ENCODE results near the gene ARMH3. TPM values are rescaled to one million over a fixed set of nuclear protein-coding genes. Genes with fewer than 3 reads are reported as not detected.

Gene ARMH3
- total and polyA plus RNA-seq, 8 donors, result 7.5 to 15.8 (median 10.7) TPM

GRCh38 chr10:102069071-102069470 lies 13.1 kb upstream of the ARMH3 start:
- no peak for TF ChIP-seq CTCF (IDR thresholded peaks at IDR 0.05)
- Histone ChIP-seq H3K4me3 (no peak overlapping the region), H3K9me3 (no peaks in the 10 kb centered on the region), H3K4me1 (peaks cover 7 to 18% (median 9%) of the 10 kb centered on the region in 3 donors), H3K27ac (no peak overlapping the region), H3K27me3 (no peaks in the 10 kb centered on the region), H3K36me3 (no peaks in the 10 kb centered on the region)
- ATAC-seq (no peak), DNase-seq (no peak), FAIRE-seq (no peak)
- intact Hi-C loops (cut with DNase I), result no loop called here

GRCh38 chr10:102068216-102068615 lies 12.2 kb upstream of the ARMH3 start:
- 30 to 40% methylated on average over 1 of the region's 1 CpG for WGBS, 2 donors
- intact Hi-C loops (cut with DNase I), result no loop called here
- peaks cover 7 to 18% (median 9%) of the 10 kb centered on the region in 3 donors for H3K4me1 ChIP-seq

GRCh38 chr10:102067091-102067916 lies 11.3 kb upstream of the ARMH3 start:
- intact Hi-C loops (cut with DNase I), result no loop called here
- no peak overlapping the region for H3K27ac ChIP-seq
- H3K4me3 ChIP-seq, result peak overlapping the region in 1 of 4 donors; percentile 99
- no peak for TF ChIP-seq CTCF (IDR thresholded peaks at IDR 0.05)
- no peaks in the 10 kb centered on the region for H3K27me3 ChIP-seq
- no peak for ATAC-seq
- H3K9me3 ChIP-seq, result no peaks in the 10 kb centered on the region
- peaks cover 7 to 18% (median 9%) of the 10 kb centered on the region in 3 donors for H3K4me1 ChIP-seq
- DNase-seq, result peak in 1 of 6 donors; percentile 70
- no peak for FAIRE-seq
- no peaks in the 10 kb centered on the region for H3K36me3 ChIP-seq
- 80 to 89% methylated on average over 18 of the region's 18 CpGs for WGBS, 2 donors

More at GRCh38 chr10:102068216-102068615, 12.2 kb upstream of the ARMH3 start:
- DNase-seq (peak in 4 of 6 donors; percentile 31 to 77 (median 68)), ATAC-seq (no peak), FAIRE-seq (no peak)
- H3K27me3 ChIP-seq, result no peaks in the 10 kb centered on the region
- H3K36me3 ChIP-seq, result no peaks in the 10 kb centered on the region
- TF ChIP-seq CTCF (IDR thresholded peaks at IDR 0.05), result no peak
- no peaks in the 10 kb centered on the region for H3K9me3 ChIP-seq
- no peak overlapping the region for H3K4me3 ChIP-seq
- no peak overlapping the region for H3K27ac ChIP-seq

- intact Hi-C loops (cut with DNase I), result no loop called here
- peak overlapping the region; percentile 96 to 99 (median 98) for H3K4me3 ChIP-seq
- FAIRE-seq (no peak), DNase-seq (peak in 1 of 6 donors; percentile 69), ATAC-seq (no peak)
- H3K36me3 ChIP-seq, result no peaks in the 10 kb centered on the region
- H3K9me3 ChIP-seq, result no peaks in the 10 kb centered on the region
- WGBS, 2 donors, result 62 to 71% methylated on average over 16 of the region's 16 CpGs
- TF ChIP-seq CTCF (IDR thresholded peaks at IDR 0.05), result no peak
- no peaks in the 10 kb centered on the region for H3K27me3 ChIP-seq
- H3K27ac ChIP-seq, result peak overlapping the region in 1 of 4 donors; percentile 90
- H3K4me1 ChIP-seq, result peaks cover 7 to 18% (median 9%) of the 10 kb centered on the region in 3 donors
These were observed 10.6 kb upstream of the ARMH3 start for GRCh38 chr10:102066399-102067088.
